Trophoblast cell (in vitro differentiated cells and primary cell): Measurements from ENCODE around the gene RPUSD1.

Experiments
- DNase-seq, 2 donors: peaks; one replicate each; pipeline ENCODE4 v3.0.0-alpha.2; 2016
- H2AFZ ChIP-seq: 2 replicates; pipeline ENCODE4 v1.6.1; 2013; ENCODE audit warnings: low read length, moderate library complexity, mild to moderate bottlenecking; ENCODE audit not compliant: insufficient read depth, poor library complexity
- H2AK5ac ChIP-seq: 2 replicates; pipeline ENCODE4 v1.6.1; 2013; ENCODE audit warnings: mild to moderate bottlenecking, low read length
- H2BK120ac ChIP-seq: 2 replicates; pipeline ENCODE4 v1.6.1; 2013; ENCODE audit warnings: low read length, mild to moderate bottlenecking, moderate library complexity; ENCODE audit not compliant: insufficient read depth, poor library complexity
- H2BK12ac ChIP-seq: 2 replicates; pipeline ENCODE4 v1.6.1; 2013; ENCODE audit warnings: mild to moderate bottlenecking, low read length, moderate library complexity
- H2BK5ac ChIP-seq: 2 replicates; pipeline ENCODE4 v1.6.1; 2013; ENCODE audit warnings: low read length, low read depth, moderate library complexity, mild to moderate bottlenecking; ENCODE audit not compliant: poor library complexity
- H3K14ac ChIP-seq: 2 replicates; pipeline ENCODE4 v1.6.1; 2013; ENCODE audit warnings: mild to moderate bottlenecking, low read length
- H3K18ac ChIP-seq: 2 replicates; pipeline ENCODE4 v1.6.1; 2013; ENCODE audit warnings: mild to moderate bottlenecking, low read length
- H3K23ac ChIP-seq: 2 replicates; pipeline ENCODE4 v1.6.1; 2013; ENCODE audit warnings: low read length
- H3K27ac ChIP-seq: 2 replicates; pipeline ENCODE4 v1.5.1; 2013; ENCODE audit warnings: low read depth, mild to moderate bottlenecking, inconsistent platforms, low read length, moderate library complexity
- H3K27me3 ChIP-seq: 2 replicates; pipeline ENCODE4 v1.6.1; 2013; ENCODE audit warnings: inconsistent platforms, mild to moderate bottlenecking, low read length, moderate library complexity; ENCODE audit not compliant: insufficient read depth
- H3K36me3 ChIP-seq, 2 experiments: 1 replicate in 1 of 2; 2 replicates in 1 of 2; pipeline ENCODE4 v1.6.1; 2013; ENCODE audit warnings: low read length in 2 of 2, mild to moderate bottlenecking in 2 of 2, moderate library complexity in 1 of 2; ENCODE audit not compliant: insufficient read depth in 2 of 2, control insufficient read depth in 1 of 2
- H3K4ac ChIP-seq: 2 replicates; pipeline ENCODE4 v1.6.1; 2013; ENCODE audit warnings: low read depth, mild to moderate bottlenecking, low read length, moderate library complexity
- H3K4me1 ChIP-seq, 2 experiments: 1 replicate in 1 of 2; 2 replicates in 1 of 2; pipeline ENCODE4 v1.6.1; 2013; ENCODE audit warnings: low read length in 2 of 2, mild to moderate bottlenecking in 2 of 2, moderate library complexity in 1 of 2; ENCODE audit not compliant: insufficient read depth in 2 of 2, control insufficient read depth in 1 of 2
- H3K4me2 ChIP-seq: 2 replicates; pipeline ENCODE4 v1.6.1; 2013; ENCODE audit warnings: inconsistent platforms, mild to moderate bottlenecking, low read length, moderate library complexity
- H3K4me3 ChIP-seq: 2 replicates; pipeline ENCODE4 v1.5.1; 2013; ENCODE audit warnings: mild to moderate bottlenecking, low read depth, low read length, inconsistent platforms
- H3K79me1 ChIP-seq: one replicate; pipeline ENCODE4 v1.6.1; 2013; ENCODE audit warnings: low read length
- H3K79me2 ChIP-seq: 2 replicates; pipeline ENCODE4 v1.6.1; 2013; ENCODE audit warnings: low read length, mild to moderate bottlenecking; ENCODE audit not compliant: control insufficient read depth, insufficient read depth, poor library complexity
- H3K9ac ChIP-seq: 2 replicates; pipeline ENCODE4 v1.6.1; 2013; ENCODE audit warnings: mild to moderate bottlenecking, low read length
- H3K9me3 ChIP-seq: 2 replicates; pipeline ENCODE4 v1.6.1; 2013; ENCODE audit warnings: low read depth, mild to moderate bottlenecking, control low read depth, inconsistent platforms, low read length; ENCODE audit not compliant: insufficient read depth
- H4K12ac ChIP-seq: 2 replicates; pipeline ENCODE4 v1.6.1; 2013; ENCODE audit warnings: low read depth, mild to moderate bottlenecking, low read length, moderate library complexity
- H4K8ac ChIP-seq: 2 replicates; pipeline ENCODE4 v1.6.1; 2013; ENCODE audit warnings: low read depth, mild to moderate bottlenecking, low read length, moderate library complexity
- H4K91ac ChIP-seq: one replicate; pipeline ENCODE4 v1.6.1; 2013; ENCODE audit warnings: low read depth, mild to moderate bottlenecking, low read length, moderate library complexity
- WGBS: extraction: QIAGEN DNeasy Blood & Tissue Kit; methylation state at CpG from one replicate; pipeline ENCODE4 v1.1.7; 2013; ENCODE audit warnings: missing lambda C conversion rate; ENCODE audit not compliant: insufficient read length, insufficient coverage; ENCODE audit errors: extremely low coverage; 5-methylcytosine and 5-hydroxymethylcytosine counted together

RPUSD1 gene

GRCh38 chr16:814974-815373, 26.8 kb upstream of the RPUSD1 start:
- H3K27ac ChIP-seq, result no peak overlapping the region
- no peaks in the 10 kb centered on the region for H3K27me3 ChIP-seq

DNA sequence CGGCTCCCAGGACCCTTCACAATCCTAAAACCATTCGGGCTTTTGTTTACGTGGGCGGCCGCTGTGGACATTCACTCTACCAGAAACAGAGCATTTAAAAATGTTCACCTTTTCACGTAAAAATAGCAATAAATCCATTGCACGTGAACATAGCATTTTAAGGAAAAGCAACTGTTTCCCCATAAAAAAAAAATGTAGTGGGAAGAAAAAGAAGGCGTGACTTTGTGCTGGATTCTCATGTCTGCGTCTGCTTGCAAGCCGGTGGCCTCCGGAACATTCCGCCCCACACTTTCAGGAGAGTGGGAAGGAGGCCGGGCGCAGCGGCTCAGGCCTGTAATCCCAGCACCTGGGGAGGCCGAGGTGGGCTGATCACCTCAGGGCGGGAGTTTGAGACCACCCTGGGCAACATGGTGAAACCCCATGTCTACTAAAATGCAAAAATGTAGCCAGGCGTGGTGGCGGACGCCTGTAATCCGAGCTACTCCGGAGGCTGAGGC, 25.8 kb upstream of the RPUSD1 start:
- Histone ChIP-seq H3K4me1 (peaks cover 4 to 5% of the 10 kb centered on the region in 2 experiments), H3K79me2 (no peaks in the 10 kb centered on the region), H3K14ac (no peak overlapping the region), H3K79me1 (no peaks in the 10 kb centered on the region), H2AFZ (no peak overlapping the region), H2BK5ac (no peak overlapping the region), H3K4me2 (no peak overlapping the region), H3K9ac (no peak overlapping the region), H2BK12ac (no peak overlapping the region), H3K4ac (no peak overlapping the region), H3K27ac (no peak overlapping the region), H3K9me3 (peaks cover 14% of the 10 kb centered on the region), H4K8ac (no peak overlapping the region), H2BK120ac (no peak overlapping the region), H3K36me3 (no peaks in the 10 kb centered on the region), H4K91ac (no peak overlapping the region), H4K12ac (no peak overlapping the region), H3K23ac (no peak overlapping the region), H3K27me3 (no peaks in the 10 kb centered on the region), H3K18ac (no peak overlapping the region), H2AK5ac (no peak overlapping the region), H3K4me3 (no peak overlapping the region)
- no CpG with 5 or more reads among the region's 22 CpGs for WGBS
- DNase-seq, result no peak

More at GRCh38 chr16:814974-815373, 26.8 kb upstream of the RPUSD1 start:
- H3K79me1 ChIP-seq, result no peaks in the 10 kb centered on the region
- peaks cover 4% of the 10 kb centered on the region in 2 experiments for H3K4me1 ChIP-seq
- H3K79me2 ChIP-seq, result no peaks in the 10 kb centered on the region
- DNase-seq, result no peak
- no peak overlapping the region for H2BK12ac ChIP-seq
- WGBS, result no CpG with 5 or more reads among the region's 9 CpGs
- H3K4me2 ChIP-seq, result no peak overlapping the region
- H3K4me3 ChIP-seq, result no peak overlapping the region
- H3K9ac ChIP-seq, result no peak overlapping the region
- no peak overlapping the region for H2AK5ac ChIP-seq
- no peak overlapping the region for H2BK5ac ChIP-seq
- H3K36me3 ChIP-seq, result no peaks in the 10 kb centered on the region
- H3K4ac ChIP-seq, result no peak overlapping the region
- H4K91ac ChIP-seq, result no peak overlapping the region
- no peak overlapping the region for H3K23ac ChIP-seq
- no peak overlapping the region for H3K18ac ChIP-seq
- H2BK120ac ChIP-seq, result no peak overlapping the region
- H3K14ac ChIP-seq, result no peak overlapping the region
- H4K12ac ChIP-seq, result no peak overlapping the region
- H2AFZ ChIP-seq, result no peak overlapping the region
- H3K9me3 ChIP-seq, result peaks cover 16% of the 10 kb centered on the region
- no peak overlapping the region for H4K8ac ChIP-seq

- WGBS, result no CpG with 5 or more reads among the region's 67 CpGs
- Histone ChIP-seq H3K9ac (no peak overlapping the region), H3K18ac (no peak overlapping the region), H3K4me3 (no peak overlapping the region), H4K12ac (peak overlapping the region; percentile 27), H3K4me2 (peak overlapping the region; percentile 60), H2AFZ (peak overlapping the region; percentile 1), H4K8ac (peak overlapping the region; percentile 44), H2BK12ac (no peak overlapping the region), H2AK5ac (no peak overlapping the region), H3K79me1 (no peaks in the 10 kb centered on the region), H3K4me1 (peaks cover 7% of the 10 kb centered on the region in 2 experiments), H3K23ac (no peak overlapping the region), H3K79me2 (no peaks in the 10 kb centered on the region), H2BK5ac (no peak overlapping the region), H4K91ac (no peak overlapping the region), H3K14ac (peak overlapping the region; percentile 42), H3K4ac (no peak overlapping the region), H3K9me3 (peaks cover 12% of the 10 kb centered on the region), H3K27me3 (no peaks in the 10 kb centered on the region), H2BK120ac (no peak overlapping the region), H3K36me3 (no peaks in the 10 kb centered on the region), H3K27ac (no peak overlapping the region)
- DNase-seq, result peak in 1 of 2 donors; percentile 56
Observed at GRCh38 chr16:813204-813915, 25.2 kb upstream of the RPUSD1 start.

GRCh38 chr16:808085-808386, 19.9 kb upstream of the RPUSD1 start:
- Histone ChIP-seq H2AFZ (peak overlapping the region; percentile 59), H3K79me2 (peaks cover 5% of the 10 kb centered on the region), H3K14ac (peak overlapping the region; percentile 5), H2BK12ac (no peak overlapping the region), H3K4me3 (peak overlapping the region; percentile 68), H3K36me3 (no peaks in the 10 kb centered on the region), H4K8ac (peak overlapping the region; percentile 79), H3K79me1 (peaks cover 8% of the 10 kb centered on the region), H3K9ac (no peak overlapping the region), H3K18ac (no peak overlapping the region), H3K23ac (no peak overlapping the region), H4K91ac (peak overlapping the region; percentile 77), H4K12ac (peak overlapping the region; percentile 56), H3K4me2 (peak overlapping the region; percentile 85), H3K27ac (no peak overlapping the region), H3K4me1 (peaks cover 8 to 11% of the 10 kb centered on the region in 2 experiments), H2BK5ac (no peak overlapping the region), H3K27me3 (no peaks in the 10 kb centered on the region), H3K4ac (peak overlapping the region; percentile 16), H2AK5ac (no peak overlapping the region), H3K9me3 (peaks cover 3% of the 10 kb centered on the region), H2BK120ac (peak overlapping the region; percentile 3)
- WGBS, result no CpG with 5 or more reads among the region's 19 CpGs
- no peak for DNase-seq
